Cerebellar cortex (tissue), 1 donor: ENCODE results near the gene APH1B.
"Not testable (repeated sequence)": the region's sequence is repeated elsewhere in the genome, so short reads cannot be mapped to it uniquely, and the experiment has no call there.

Experiments
- DNase-seq: peaks from one replicate; pipeline ENCODE4 v3.0.0-alpha.2; 2015; ENCODE audit warnings: low spot score

Gene APH1B

DNA sequence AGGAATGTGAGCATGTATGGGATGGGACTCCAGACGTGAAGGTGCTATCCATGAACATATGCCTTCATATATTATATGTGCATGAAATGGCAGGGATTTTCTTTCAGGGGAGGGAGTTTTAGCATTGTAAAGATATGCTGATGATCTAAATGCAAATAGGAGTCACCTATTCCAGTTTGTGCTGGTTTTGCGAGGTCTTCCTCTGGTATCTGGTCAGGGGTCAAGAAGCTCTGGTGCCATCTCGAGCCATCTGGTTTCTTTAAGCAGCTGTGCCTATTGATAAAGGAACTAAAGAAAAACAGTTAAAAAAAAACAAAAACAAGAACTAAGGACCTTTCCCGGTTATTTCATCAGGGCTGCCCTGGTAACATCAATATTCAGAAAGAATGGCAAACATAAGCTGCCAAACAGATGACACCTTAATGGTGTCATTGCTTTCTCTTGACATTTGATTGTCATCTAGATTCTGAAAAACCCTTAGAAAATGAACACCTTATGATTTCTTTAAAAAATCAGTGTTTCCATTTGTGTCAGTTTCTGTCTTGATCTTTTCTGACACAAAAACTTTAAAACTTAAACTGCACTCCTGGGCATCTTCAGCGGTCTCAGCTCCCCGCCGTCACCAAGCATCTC, 22.7 kb downstream of the APH1B start:
- no peak for DNase-seq

DNA sequence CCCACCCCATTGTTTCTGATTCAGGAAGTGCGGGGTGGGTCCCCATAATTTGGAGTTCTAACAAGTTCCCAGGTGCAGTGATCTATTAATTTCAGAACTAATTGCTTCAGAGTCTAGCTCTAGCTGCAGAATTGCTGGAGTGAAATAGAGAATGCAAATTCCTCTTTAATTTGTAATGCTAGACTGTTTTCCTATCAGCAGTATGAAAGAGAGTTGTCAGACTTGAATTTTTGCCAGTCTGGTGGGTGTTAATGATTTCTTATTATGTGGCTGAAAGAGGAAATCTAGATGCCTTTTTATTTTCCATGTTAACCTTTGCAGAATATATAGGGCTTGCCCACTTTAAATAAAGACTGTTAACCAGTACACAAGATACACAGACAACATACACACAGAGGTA, 23.7 kb downstream of the APH1B start:
- DNase-seq, result no peak

DNA sequence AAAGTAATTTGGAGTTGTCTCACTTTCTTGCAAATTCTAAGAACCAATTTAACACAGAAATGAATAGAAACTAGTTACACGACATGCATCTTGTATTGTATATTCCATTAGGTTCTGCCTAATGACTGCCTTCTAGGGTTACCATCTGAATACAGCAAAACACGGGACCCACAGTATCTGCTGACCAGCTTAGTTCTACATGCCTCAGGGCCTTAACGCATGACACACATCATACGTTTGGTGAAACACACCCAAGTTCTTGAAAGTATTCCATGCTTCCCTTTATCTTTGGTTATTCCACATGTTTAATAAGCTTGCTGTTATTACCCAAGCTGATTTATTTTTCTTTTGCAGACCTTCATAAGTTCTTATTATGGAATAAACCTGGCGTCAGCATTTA, 27.9 kb downstream of the APH1B start:
- no peak for DNase-seq

DNA sequence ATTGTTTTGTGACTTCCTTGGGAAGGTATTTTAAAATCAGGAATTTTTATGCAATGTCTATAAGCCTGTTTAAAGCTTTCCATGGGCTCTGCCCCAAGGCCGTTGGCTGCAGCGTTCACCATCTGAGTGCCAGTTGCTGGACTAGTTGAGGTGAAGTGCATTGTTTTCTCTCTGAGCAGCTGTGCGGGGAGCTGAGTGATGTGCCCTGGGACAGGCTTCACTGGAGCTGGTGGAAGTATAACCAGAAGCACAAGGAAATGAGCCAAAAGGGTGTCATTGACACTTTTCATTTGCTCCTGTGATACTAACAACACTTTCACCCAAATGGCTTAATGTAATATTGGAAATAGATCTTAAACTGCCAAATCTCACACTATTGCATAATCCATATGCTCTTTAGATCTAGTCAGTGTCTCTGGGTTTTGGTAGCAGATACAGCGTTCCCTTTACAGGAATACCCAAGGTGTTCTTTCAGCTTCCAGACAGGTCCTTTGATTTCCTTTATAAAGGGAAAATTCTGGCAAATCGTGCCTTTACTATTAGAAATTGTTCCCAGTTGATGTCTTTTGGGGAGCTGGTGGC, 29.2 kb downstream of the APH1B start:
- no peak for DNase-seq

DNA sequence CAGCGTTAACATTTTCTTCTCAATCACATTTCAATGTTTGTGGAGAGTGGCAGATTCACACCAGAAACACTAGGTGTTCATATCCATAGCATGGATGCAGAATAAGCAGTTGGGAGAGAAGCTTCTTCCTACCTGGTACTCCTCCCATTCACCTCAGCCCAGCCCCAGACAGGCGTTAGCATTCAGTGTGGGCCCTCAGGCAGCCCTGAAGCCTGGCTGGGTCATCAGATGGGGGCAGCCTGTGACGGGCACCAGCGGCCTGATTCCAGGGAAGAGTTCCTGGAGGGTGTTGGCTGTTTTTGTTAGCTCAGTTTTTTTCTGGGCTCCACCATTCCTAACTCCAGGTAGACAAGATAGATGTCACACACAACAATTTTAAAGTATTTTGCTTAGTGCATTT, 31.1 kb downstream of the APH1B start:
- DNase-seq, result no peak

DNA sequence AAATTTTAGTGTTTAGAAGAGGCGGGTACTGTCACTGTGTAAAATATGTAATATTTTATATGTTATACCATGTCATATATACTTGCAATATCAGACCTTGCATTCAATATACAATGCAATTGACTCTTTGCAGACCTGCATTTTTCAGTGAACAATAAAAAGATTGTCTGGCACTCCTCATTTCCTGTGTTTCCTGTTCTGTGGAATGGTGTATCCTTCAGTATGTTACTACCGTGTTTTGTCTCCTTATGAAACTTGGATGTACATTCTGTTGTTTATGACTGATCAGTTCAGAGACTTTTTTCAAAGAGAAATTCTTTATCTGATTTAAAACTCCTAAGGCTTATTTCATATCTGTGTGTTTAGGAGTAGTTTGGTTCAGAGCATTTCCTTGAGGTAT, 31.5 kb downstream of the APH1B start:
- no peak for DNase-seq

DNA sequence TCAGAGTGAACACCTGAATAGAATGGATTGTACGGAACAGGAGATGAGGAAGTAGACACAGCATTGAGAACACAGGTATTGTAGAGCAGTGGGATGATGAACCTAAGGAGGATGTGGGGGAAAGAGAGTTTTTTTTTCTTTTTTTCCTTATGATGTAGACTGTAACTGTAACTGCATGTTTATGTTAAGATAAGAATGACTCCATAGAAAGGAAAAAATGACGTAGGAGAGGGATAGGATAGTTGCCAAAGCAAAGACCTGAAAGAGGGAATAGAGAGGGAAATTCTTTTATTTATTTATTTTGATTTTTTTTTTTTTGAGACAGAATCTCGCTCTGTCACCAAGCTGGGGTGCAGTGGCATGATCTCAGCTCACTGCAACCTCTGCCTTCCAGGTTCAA, 33.2 kb downstream of the APH1B start:
- DNase-seq, result no peak

DNA sequence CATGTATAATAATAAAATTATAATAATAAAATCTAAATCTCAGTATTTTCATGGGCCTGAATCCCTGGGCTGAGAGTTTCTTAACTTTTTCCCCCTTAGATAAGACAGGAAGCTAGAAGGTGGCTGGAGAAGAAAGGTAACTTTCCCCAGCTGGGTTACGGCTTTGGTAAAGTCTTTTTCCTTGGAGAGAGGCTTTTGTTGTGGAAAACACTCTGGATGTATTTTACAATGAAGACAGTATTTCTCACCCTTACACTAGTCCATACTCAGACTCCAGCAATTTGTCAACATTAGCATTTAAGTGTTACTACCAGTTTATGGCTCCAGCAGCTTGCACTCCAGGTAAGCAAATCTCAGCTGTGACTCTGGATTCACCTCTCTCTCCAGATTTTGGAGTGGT, 34.9 kb downstream of the APH1B start:
- no peak for DNase-seq

DNA sequence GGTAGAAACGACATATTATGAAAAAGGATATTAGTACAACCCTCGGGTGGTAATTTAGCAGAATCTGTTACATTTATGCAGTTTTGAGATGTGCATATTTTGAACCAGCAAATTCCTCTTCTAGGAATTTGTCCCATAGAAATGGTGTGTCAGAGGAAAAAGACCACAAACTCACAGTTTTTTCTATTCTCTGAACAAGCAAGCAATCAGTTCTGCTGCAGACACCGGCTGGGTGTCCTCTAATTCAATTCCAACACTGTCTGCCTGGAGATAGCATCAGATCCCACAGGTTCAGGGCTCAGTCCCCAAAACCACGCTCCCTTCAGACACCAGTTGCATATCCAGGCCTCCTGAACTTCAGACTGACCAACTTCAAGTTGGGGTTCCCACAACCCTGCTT, 36.4 kb downstream of the APH1B start:
- DNase-seq, result no peak

DNA sequence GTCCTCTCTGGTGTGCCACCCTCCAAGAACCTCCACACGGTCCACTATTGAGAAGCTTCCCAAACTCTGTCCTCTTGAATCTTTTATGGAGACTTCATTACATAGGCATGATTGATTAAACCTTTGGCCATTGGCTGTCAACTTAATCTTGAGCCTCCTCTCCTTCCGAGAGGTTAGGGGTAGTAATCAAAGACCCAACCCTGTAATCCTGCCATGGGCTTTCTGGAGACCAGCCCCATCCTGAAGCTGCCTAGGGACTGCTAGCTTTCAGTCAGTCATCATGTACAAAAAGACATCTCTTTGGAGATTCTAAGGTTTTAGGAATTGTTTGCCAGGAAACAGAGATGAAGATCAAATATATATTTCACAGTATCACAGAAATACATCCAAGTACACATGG, 37.0 kb downstream of the APH1B start:
- DNase-seq, result no peak

DNA sequence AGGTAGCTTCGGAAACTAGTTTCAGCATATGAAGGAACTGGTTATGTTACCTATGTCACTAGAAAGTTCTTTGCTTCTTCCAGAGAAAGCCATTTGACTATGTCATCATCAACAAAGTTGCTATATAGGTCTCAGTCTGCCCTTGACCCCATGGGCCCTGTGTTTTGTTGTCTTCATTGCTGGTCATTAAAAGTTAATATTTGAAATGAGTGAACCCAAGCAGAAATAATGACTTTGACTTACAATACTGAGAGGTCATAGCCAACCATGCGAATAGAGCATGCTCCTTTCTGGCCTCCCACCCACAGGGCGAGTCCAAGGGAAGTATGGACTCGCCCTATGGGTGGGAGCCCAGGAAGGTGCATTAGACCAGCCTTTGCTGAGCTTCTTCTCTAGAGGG, 40.9 kb downstream of the APH1B start:
- DNase-seq, result no peak

DNA sequence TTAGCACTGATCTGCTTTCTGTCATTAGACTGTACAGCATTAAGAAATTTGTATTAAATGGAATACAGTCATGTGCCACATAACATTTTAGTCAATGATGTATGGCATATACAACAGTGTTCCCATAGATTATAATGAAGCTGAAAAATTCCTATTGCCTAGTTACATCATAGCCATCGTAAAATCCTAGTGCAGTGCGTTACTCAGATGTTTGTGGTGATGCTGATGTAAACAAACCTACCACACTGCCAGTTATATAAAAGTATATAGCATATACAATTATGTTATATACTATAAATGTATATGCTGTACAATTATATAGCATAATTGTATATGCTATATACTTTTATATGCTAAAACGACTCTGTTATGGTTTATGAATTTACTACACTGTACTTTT, 41.7 kb downstream of the APH1B start:
- DNase-seq, result no peak

DNA sequence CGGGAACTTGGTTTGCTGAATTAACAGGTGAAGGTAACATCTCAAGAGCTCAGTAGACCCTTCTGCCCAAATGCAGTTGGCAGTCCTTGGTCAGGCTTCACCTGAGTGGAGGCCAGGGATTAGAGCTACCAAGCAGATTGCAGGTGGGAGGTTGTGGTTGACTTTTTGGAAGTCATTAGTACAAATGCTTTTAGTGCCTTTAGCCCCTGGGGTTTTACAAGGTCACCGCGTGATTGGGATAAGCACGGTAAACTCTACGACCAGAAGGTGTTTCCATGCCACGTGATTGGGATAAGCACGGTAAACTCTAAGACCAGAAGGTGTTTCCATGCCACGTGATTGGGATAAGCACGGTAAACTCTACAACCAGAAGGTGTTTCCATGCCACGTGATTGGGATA, 43.0 kb downstream of the APH1B start:
- not testable (repeated sequence) for DNase-seq

DNA sequence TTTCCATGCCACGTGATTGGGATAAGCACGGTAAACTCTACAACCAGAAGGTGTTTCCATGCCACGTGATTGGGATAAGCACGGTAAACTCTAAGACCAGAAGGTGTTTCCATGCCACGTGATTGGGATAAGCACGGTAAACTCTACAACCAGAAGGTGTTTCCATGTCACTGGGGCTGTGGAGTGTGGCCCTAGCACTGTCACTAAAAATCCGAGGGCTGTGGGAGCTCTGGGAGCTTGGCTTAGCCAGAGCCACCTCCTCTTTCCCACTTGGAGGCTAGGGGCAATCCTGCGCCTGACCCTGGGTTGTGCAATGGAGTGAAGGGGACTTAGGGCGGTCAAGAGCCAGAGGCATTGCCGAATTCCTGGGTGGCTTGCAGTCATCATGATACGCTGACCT, 43.6 kb downstream of the APH1B start:
- not testable (repeated sequence) for DNase-seq

DNA sequence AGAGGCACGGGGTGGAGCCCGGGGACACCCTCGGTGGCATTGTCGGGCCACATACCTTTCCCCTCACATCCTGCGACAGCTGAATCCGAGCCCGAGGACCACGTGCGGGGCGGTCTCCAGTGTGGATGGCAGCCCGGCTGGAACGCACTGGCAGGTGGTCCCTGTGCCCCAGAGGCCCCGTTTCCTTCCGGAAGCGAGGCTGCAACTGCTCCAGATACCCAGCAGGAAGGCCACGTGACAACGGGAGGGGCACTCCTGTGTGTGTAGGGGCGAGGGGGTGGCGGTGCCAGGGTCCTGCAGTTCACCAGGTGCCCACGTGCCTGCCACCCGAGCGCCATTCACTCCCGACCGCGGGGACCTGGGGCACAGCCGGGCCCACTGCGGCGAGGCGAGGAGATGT, 44.1 kb downstream of the APH1B start:
- no peak for DNase-seq

DNA sequence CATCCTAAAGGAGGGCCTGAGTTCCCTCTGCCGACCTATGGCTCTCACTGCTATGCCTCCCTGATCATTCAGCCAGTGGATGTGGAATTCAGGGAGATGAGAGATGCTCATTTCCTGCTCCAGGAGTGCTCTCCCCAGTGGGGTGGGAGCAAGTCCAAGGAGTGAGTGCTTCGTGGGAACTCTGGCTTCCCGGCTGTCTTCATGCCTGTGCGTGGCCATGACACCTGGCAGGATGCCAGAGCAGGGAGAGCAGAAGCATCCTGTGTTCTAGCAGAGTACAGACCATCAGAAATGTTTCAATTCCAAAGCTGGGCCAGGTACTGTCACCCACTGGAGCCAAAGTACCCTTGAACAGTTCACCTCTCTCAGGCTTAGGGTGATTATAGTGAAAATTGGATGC, 45.1 kb downstream of the APH1B start:
- peak; percentile 16 for DNase-seq

DNA sequence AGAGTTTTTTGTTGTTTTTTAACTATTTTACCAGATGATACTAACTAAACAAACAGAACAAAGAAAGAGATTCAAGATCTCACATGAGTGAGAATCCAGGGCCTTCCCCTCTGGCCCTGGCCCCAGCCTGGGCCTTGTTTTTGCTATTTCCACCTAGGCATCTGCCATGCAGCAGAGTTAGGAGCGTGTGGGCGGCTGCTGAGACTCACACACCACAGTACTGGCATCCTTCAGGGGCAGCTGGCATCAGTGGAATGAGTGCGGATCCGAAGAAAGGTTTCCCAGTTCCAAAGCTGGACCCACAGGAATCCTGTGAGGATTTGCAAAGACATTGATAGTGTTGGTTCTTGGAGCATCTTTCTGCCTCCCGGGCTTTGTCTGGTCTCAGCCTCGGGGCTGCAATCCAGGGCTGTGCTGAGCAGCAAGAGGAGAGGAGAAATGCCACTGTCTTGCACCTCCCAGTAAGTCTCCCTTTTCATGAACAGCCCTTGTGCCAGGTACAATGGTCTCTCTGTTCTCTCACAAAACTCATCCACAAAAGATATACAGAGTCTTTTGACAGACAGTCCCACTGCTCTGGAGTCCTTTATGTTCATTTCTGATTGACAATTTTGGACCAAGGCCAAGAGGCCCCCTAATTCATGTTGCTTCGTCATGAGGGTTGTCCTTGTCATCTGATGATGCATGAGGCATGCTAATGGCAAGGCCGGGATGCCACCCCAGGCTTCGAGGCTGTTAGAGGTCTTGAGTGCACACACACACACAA, 46.6 kb downstream of the APH1B start:
- peak; percentile 44 for DNase-seq

DNA sequence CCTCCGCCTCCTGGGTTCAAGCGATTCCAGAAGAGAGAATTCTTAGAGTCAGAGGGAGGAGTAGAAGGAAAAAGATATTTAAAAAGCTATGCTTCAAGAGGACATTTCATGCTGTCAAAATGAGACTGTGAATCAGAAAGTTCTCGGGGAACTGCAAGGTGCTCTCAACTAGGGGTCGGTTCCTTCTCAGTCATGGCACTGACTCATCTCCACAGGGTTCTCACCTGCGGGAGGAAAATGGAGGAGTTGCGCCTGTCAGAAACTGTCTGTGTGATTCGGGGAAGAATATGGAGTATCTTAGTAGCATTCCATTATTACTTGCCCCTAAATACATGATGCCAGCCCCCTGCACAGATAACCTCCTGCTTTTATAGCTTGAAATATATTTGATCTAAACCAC, 47.4 kb downstream of the APH1B start:
- DNase-seq, result no peak

DNA sequence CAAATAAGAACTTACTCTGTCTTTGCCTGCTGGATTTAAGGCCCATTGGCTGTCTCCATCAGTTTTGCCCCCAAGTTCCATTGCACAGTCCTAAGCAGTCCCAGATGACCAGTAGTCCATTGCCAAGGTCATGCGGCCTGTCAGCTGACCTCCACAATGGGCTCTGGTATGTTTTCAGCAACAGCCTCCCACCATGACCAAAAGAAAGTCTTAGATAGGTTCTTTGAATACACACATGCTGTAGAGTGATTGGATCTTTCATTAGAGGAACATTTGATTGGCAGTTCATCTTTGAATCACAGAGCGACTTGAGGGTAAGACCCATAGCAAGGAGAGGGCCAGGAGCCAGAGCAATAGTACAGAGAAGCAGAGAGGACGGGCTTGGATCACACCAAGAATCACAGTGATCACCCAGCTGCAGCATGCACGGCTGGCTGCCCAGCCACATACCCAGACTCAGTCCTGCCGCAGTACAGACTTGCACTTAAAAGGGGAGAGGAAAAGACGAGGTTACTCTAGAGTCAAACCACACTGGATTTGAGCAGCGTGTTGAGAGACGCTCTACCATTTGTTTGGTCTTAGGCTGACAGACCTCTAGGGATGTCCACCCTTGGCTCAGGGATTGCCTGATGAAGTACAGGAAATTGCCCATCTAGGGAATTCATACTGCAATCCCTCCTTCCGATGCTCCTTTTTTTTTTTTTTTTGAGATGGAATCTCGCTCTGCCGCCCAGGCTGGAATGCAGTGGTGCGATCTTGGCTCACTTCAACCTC, 50.4 kb downstream of the APH1B start:
- no peak for DNase-seq

DNA sequence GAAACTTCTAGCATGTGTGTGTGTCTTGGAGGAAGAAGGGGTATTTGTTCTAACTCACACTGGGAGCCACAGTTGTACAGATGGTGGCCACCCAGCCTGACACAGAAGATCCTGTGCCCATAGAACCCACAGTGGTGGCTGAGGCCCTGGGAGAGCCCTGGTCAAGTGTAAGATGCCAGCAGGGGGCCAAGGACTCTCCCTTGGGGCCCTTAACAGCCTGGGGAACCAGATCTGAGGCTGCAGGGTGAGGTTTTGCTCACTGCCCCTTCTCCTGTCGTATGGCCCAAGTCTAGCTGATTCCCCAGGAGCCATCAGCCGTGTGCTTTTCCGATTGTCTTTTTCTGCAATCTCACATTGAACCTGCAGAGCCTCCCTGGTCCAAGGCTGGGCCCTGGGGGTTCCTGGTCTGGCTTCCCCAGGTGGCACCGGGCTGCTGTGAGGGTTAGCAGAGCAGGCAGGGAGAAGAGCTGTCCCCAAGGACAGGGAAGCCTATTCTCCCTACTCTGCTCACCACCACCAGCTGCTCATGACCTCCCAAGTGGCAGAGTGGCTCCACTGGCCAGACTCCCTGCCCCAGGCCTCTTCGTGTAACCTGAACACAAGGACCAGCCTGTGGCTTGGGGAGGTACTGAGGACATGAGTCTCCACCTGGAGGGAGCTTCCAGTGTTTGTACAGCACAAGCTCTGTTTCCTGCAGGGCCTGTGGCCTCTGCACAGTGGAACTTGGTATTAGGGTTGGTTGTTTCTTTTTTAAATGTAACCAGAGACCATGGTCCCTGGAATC, 52.4 kb downstream of the APH1B start:
- no peak for DNase-seq

DNA sequence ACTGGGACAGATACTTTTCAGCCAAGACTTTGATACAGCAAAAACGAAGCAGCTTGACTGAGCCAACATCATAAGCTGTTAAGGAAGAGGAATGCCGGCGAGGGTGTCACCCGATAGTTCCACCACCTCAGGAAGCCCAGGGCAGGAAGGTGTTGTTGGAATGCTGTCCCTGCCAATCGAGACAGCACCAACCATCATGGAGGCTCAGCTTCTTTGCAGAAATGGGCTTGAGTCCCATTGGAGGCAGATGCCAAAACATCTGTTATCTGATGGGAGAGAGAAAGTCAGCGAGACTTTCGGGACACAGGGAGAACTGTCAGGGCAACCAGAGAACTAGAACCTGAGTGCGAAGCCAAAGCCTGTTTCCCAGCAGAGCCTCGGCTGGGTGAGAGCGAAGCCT, 53.5 kb downstream of the APH1B start:
- DNase-seq, result no peak

DNA sequence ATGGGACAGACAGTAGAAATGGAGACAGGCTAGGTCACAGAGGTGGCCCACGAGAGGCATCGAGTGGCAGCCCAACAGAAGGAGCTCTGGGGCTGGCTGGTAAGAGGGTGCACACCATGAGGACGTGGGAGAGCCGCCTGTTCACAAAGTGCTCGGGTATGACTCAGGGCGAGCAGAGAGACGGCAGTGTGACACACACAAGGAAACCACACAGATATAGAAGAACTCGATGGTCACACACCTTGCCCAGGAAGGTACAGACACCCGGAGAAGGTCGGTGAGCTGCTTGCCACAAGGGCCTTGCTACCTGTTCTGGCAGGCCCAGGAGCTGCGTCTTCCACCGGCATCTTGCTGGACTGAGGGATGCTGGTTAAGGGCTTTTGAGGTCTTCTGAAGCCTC, 54.1 kb downstream of the APH1B start:
- no peak for DNase-seq
